Measurements from ENCODE around the gene SPOCD1.

The SPOCD1 gene

GRCh38 chr1:31773861-31774260 is 42.0 kb downstream of the SPOCD1 start:
- no peak for TF ChIP-seq EZH2phosphoT487 (IDR thresholded peaks at IDR 0.05; ENCODE audit: borderline replicate concordance)
- TF ChIP-seq, protein P1, sequence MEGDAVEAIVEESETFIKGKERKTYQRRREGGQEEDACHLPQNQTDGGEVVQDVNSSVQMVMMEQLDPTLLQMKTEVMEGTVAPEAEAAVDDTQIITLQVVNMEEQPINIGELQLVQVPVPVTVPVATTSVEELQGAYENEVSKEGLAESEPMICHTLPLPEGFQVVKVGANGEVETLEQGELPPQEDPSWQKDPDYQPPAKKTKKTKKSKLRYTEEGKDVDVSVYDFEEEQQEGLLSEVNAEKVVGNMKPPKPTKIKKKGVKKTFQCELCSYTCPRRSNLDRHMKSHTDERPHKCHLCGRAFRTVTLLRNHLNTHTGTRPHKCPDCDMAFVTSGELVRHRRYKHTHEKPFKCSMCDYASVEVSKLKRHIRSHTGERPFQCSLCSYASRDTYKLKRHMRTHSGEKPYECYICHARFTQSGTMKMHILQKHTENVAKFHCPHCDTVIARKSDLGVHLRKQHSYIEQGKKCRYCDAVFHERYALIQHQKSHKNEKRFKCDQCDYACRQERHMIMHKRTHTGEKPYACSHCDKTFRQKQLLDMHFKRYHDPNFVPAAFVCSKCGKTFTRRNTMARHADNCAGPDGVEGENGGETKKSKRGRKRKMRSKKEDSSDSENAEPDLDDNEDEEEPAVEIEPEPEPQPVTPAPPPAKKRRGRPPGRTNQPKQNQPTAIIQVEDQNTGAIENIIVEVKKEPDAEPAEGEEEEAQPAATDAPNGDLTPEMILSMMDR (conservative IDR thresholded peaks at IDR 0.05; ENCODE audit: low read length): no peak
- Histone ChIP-seq H3K27me3 (ENCODE audit: insufficient read depth, low read length, poor library complexity, severe bottlenecking) (peaks cover 13% of the 10 kb centered on the region), H3K4me1 (ENCODE audit: insufficient read depth, low read length, poor library complexity, severe bottlenecking) (no peaks in the 10 kb centered on the region)

GRCh38 chr1:31772669-31773248 is 43.1 kb downstream of the SPOCD1 start:
- no peaks in the 10 kb centered on the region for H3K36me3 ChIP-seq (ENCODE audit: insufficient read depth, low read length)
- H3K9me2 ChIP-seq (replicated peaks; ENCODE audit: low read depth, low read length): no peaks in the 10 kb centered on the region
- no peaks in the 10 kb centered on the region for H3K9me3 ChIP-seq (ENCODE audit: insufficient read depth, low read depth, low read length)
- H4K20me1 ChIP-seq (ENCODE audit: insufficient read depth, low read length, poor library complexity, severe bottlenecking): no peaks in the 10 kb centered on the region
- no peak overlapping the region for H3K4me2 ChIP-seq (ENCODE audit: low read depth, low read length, poor library complexity, severe bottlenecking)
- no peak for TF ChIP-seq EZH2phosphoT487 (IDR thresholded peaks at IDR 0.05; ENCODE audit: borderline replicate concordance)
- TF ChIP-seq, protein P1 (conservative IDR thresholded peaks at IDR 0.05; ENCODE audit: low read length): no peak
- no peaks in the 10 kb centered on the region for H3K4me1 ChIP-seq (ENCODE audit: insufficient read depth, low read length, poor library complexity, severe bottlenecking)
- H3K9ac ChIP-seq (ENCODE audit: low read depth, low read length, poor library complexity, severe bottlenecking): no peak overlapping the region
- no peaks in the 10 kb centered on the region for H3F3A ChIP-seq (ENCODE audit: low read depth)
- no peaks in the 10 kb centered on the region for H3K79me2 ChIP-seq (ENCODE audit: insufficient read depth, low read length)
- H3K4me3 ChIP-seq (ENCODE audit: low read length, poor library complexity, severe bottlenecking): no peak overlapping the region
- no peak overlapping the region for H2AFZ ChIP-seq (ENCODE audit: low read length)
- peaks cover 13% of the 10 kb centered on the region for H3K27me3 ChIP-seq (ENCODE audit: insufficient read depth, low read length, poor library complexity, severe bottlenecking)

More at GRCh38 chr1:31773861-31774260, 42.0 kb downstream of the SPOCD1 start:
- H3K9me2 ChIP-seq (replicated peaks; ENCODE audit: low read depth, low read length): no peaks in the 10 kb centered on the region
- H3K79me2 ChIP-seq (ENCODE audit: insufficient read depth, low read length): no peaks in the 10 kb centered on the region
- H2AFZ ChIP-seq (ENCODE audit: low read length): no peak overlapping the region
- H3K4me3 ChIP-seq (ENCODE audit: low read length, poor library complexity, severe bottlenecking): no peak overlapping the region
- H3K9me3 ChIP-seq (ENCODE audit: insufficient read depth, low read depth, low read length): no peaks in the 10 kb centered on the region
- no peak overlapping the region for H3K9ac ChIP-seq (ENCODE audit: low read depth, low read length, poor library complexity, severe bottlenecking)
- H4K20me1 ChIP-seq (ENCODE audit: insufficient read depth, low read length, poor library complexity, severe bottlenecking): no peaks in the 10 kb centered on the region
- H3F3A ChIP-seq (ENCODE audit: low read depth): no peaks in the 10 kb centered on the region
- H3K4me2 ChIP-seq (ENCODE audit: low read depth, low read length, poor library complexity, severe bottlenecking): no peak overlapping the region
- no peaks in the 10 kb centered on the region for H3K36me3 ChIP-seq (ENCODE audit: insufficient read depth, low read length)

- Histone ChIP-seq H2AFZ (ENCODE audit: low read length) (no peak overlapping the region), H3K9me3 (ENCODE audit: insufficient read depth, low read depth, low read length) (no peaks in the 10 kb centered on the region), H3K9ac (ENCODE audit: low read depth, low read length, poor library complexity, severe bottlenecking) (no peak overlapping the region), H3K4me1 (ENCODE audit: insufficient read depth, low read length, poor library complexity, severe bottlenecking) (no peaks in the 10 kb centered on the region), H3K36me3 (ENCODE audit: insufficient read depth, low read length) (no peaks in the 10 kb centered on the region), H3K9me2 (replicated peaks; ENCODE audit: low read depth, low read length) (no peaks in the 10 kb centered on the region), H3F3A (ENCODE audit: low read depth) (no peaks in the 10 kb centered on the region), H4K20me1 (ENCODE audit: insufficient read depth, low read length, poor library complexity, severe bottlenecking) (no peaks in the 10 kb centered on the region), H3K4me2 (ENCODE audit: low read depth, low read length, poor library complexity, severe bottlenecking) (no peak overlapping the region), H3K4me3 (ENCODE audit: low read length, poor library complexity, severe bottlenecking) (no peak overlapping the region), H3K79me2 (ENCODE audit: insufficient read depth, low read length) (no peaks in the 10 kb centered on the region), H3K27me3 (ENCODE audit: insufficient read depth, low read length, poor library complexity, severe bottlenecking) (peaks cover 13% of the 10 kb centered on the region)
- TF ChIP-seq, protein P1 (conservative IDR thresholded peaks at IDR 0.05; ENCODE audit: low read length): no peak
- TF ChIP-seq EZH2phosphoT487 (IDR thresholded peaks at IDR 0.05; ENCODE audit: borderline replicate concordance): no peak
Measured at GRCh38 chr1:31771891-31772668, 43.7 kb downstream of the SPOCD1 start.
